GM23338 (cell line): Measurements from ENCODE around the gene CPLX3. TPM values are rescaled to one million over a fixed set of nuclear protein-coding genes. Genes with fewer than 3 reads are reported as not detected.

Experiments used
- ATAC-seq: fragments of 200-7000 bp; cut with Tn5 transposase; 3 replicates; pipeline ENCODE4 v1.9.1; 2020
- DNase-seq: peaks from one replicate; pipeline ENCODE4 v3.0.0-alpha.2; 2015; ENCODE audit warnings: low spot score
- H2AFZ ChIP-seq: fragments of 200-600 bp; sonication (generic); 2 replicates; pipeline ENCODE4 v1.8.0; 2016; ENCODE audit warnings: antibody characterized with exemption, mild to moderate bottlenecking, moderate library complexity
- H3F3A ChIP-seq: fragments of 200-600 bp; sonication (generic); replicated peaks from 2 replicates; pipeline ENCODE4 v1.8.0; 2017; ENCODE audit warnings: antibody characterized with exemption, mixed run types, low read depth
- H3K27ac ChIP-seq: fragments of 200-600 bp; sonication (generic); 2 replicates; pipeline ENCODE4 v1.6.1; 2016; ENCODE audit warnings: low read depth
- H3K27me3 ChIP-seq: fragments of 200-600 bp; sonication (generic); 2 replicates; pipeline ENCODE4 v1.8.0; 2016; ENCODE audit warnings: mild to moderate bottlenecking, mixed run types, moderate library complexity; ENCODE audit not compliant: insufficient read depth
- H3K36me3 ChIP-seq: fragments of 200-600 bp; sonication (generic); 2 replicates; pipeline ENCODE4 v1.8.0; 2016; ENCODE audit warnings: mild to moderate bottlenecking; ENCODE audit not compliant: insufficient read depth
- H3K4me1 ChIP-seq: fragments of 200-600 bp; sonication (generic); 2 replicates; pipeline ENCODE4 v1.8.0; 2016; ENCODE audit warnings: mild to moderate bottlenecking, moderate library complexity; ENCODE audit not compliant: insufficient read depth
- H3K4me2 ChIP-seq: fragments of 200-600 bp; sonication (generic); 2 replicates; pipeline ENCODE4 v1.7.1; 2017; ENCODE audit warnings: mixed run types
- H3K4me3 ChIP-seq: fragments of 200-600 bp; sonication (generic); 2 replicates; pipeline ENCODE4 v1.6.1; 2016; ENCODE audit warnings: mixed run types
- H3K79me2 ChIP-seq: fragments of 200-600 bp; sonication (generic); replicated peaks from 2 replicates; pipeline ENCODE4 v1.8.0; 2017; ENCODE audit warnings: mild to moderate bottlenecking; ENCODE audit not compliant: insufficient read depth
- H3K9me2 ChIP-seq: fragments of 200-600 bp; sonication (generic); 2 replicates; pipeline ENCODE4 v1.8.0; 2017; ENCODE audit not compliant: insufficient read depth
- H4K20me1 ChIP-seq: fragments of 200-600 bp; sonication (generic); replicated peaks from 2 replicates; pipeline ENCODE4 v1.8.0; 2017; ENCODE audit warnings: mild to moderate bottlenecking; ENCODE audit not compliant: insufficient read depth
- H3K27ac Mint-ChIP-seq: 2 replicates; pipeline ENCODE4 v1.8.0; 2020; ENCODE audit warnings: inconsistent platforms, mild to moderate bottlenecking, moderate library complexity, mixed read lengths
- H3K27me3 Mint-ChIP-seq: 3 replicates; pipeline ENCODE4 v1.8.0; 2022; ENCODE audit warnings: low read depth, mild to moderate bottlenecking, moderate library complexity, mixed read lengths, inconsistent platforms; ENCODE audit not compliant: insufficient read depth, poor library complexity
- H3K36me3 Mint-ChIP-seq: 3 replicates; pipeline ENCODE4 v1.8.0; 2021; ENCODE audit warnings: low read depth, mild to moderate bottlenecking, inconsistent platforms, moderate library complexity, mixed read lengths
- H3K4me1 Mint-ChIP-seq: 3 replicates; pipeline ENCODE4 v1.8.0; 2020; ENCODE audit warnings: mild to moderate bottlenecking, inconsistent platforms, mixed read lengths
- H3K4me3 Mint-ChIP-seq: 3 replicates; pipeline ENCODE4 v1.8.0; 2021; ENCODE audit warnings: moderate library complexity, mild to moderate bottlenecking, inconsistent platforms, mixed read lengths
- H3K9me3 Mint-ChIP-seq: 3 replicates; pipeline ENCODE4 v1.8.0; 2020; ENCODE audit warnings: moderate library complexity, mild to moderate bottlenecking, inconsistent platforms, mixed read lengths
- CREB1 ChIP-seq: fragments of 250-450 bp; sonication (Bioruptor Pico); IDR thresholded peaks from 2 replicates; pipeline ENCODE4 v1.5.0; 2020; ENCODE audit warnings: low read depth, mild to moderate bottlenecking, moderate library complexity
- JUNB ChIP-seq: IDR thresholded peaks from one replicate; pipeline ENCODE4 v1.6.1; 2016; ENCODE audit warnings: antibody characterized with exemption; ENCODE audit not compliant: unreplicated experiment
- NANOG ChIP-seq: IDR thresholded peaks from 2 replicates; pipeline ENCODE4 v1.6.1; 2016; ENCODE audit warnings: antibody characterized with exemption, borderline replicate concordance
- POLR2AphosphoS5 ChIP-seq: IDR thresholded peaks from 2 replicates; pipeline ENCODE4 v1.6.1; 2016; ENCODE audit warnings: antibody characterized with exemption, low read depth
- STAT1 ChIP-seq: IDR thresholded peaks from one replicate; pipeline ENCODE4 v1.6.1; 2016; ENCODE audit warnings: antibody characterized with exemption; ENCODE audit not compliant: unreplicated experiment
- ZNF114 ChIP-seq: fragments of 250-450 bp; sonication (Bioruptor Pico); IDR thresholded peaks from 2 replicates; pipeline ENCODE4 v1.5.0; 2020; ENCODE audit warnings: mild to moderate bottlenecking, moderate library complexity
- ZNF331 ChIP-seq: fragments of 250-450 bp; sonication (Bioruptor Pico); IDR thresholded peaks from 2 replicates; pipeline ENCODE4 v1.5.0; 2020; ENCODE audit warnings: low read depth, mild to moderate bottlenecking, moderate library complexity
- polyA plus RNA-seq: library from polyadenylated mRNA; unstranded; fragments of >200 nt; fragmentation: Nextera tagmentation; extraction: Ambion mirVana; gene quantifications from 2 replicates; pipeline ENCODE4 v1.2.1, GENCODE V29; 2016
- total RNA-seq: library from RNA; depleted of rRNA; stranded (reverse); fragments of >200 nt; shearing (Covaris generic); gene quantifications from 2 replicates; pipeline ENCODE4 v1.2.3, GENCODE V29; 2014
- TF ChIP-seq, protein P1 (sequence below): fragments of 250-450 bp; sonication (Bioruptor Pico); IDR thresholded peaks from 2 replicates; pipeline ENCODE4 v1.5.0; 2020; ENCODE audit warnings: mild to moderate bottlenecking, moderate library complexity
- TF ChIP-seq, protein P2 (sequence below), 2 experiments: fragments of 200-600 bp in 1 of 2; sonication (generic) in 1 of 2; conservative IDR thresholded peaks; 2 replicates each; pipeline versions ENCODE4 v1.5.1 to v1.6.1; 2016 to 2017; ENCODE audit warnings: antibody characterized with exemption in 2 of 2, low read depth in 2 of 2, mild to moderate bottlenecking in 2 of 2, moderate library complexity in 1 of 2

The CPLX3 gene
- total and polyA plus RNA-seq, 2 experiments from 2014 or later: 0.66 TPM; not detected in 1

GRCh38 chr15:74845581-74845980, 19.2 kb downstream of the CPLX3 start:
- ATAC-seq: no peak
- Mint-ChIP-seq H3K36me3 (peaks cover 33% of the 10 kb centered on the region), H3K4me3 (no peak overlapping the region), H3K4me1 (peaks cover 20% of the 10 kb centered on the region), H3K27me3 (peaks cover 14% of the 10 kb centered on the region), H3K27ac (no peak overlapping the region), H3K9me3 (no peaks in the 10 kb centered on the region)
- no peak overlapping the region for H3K27ac ChIP-seq
- no peaks in the 10 kb centered on the region for H4K20me1 ChIP-seq
- no peak for TF ChIP-seq NANOG
- TF ChIP-seq, protein P1, sequence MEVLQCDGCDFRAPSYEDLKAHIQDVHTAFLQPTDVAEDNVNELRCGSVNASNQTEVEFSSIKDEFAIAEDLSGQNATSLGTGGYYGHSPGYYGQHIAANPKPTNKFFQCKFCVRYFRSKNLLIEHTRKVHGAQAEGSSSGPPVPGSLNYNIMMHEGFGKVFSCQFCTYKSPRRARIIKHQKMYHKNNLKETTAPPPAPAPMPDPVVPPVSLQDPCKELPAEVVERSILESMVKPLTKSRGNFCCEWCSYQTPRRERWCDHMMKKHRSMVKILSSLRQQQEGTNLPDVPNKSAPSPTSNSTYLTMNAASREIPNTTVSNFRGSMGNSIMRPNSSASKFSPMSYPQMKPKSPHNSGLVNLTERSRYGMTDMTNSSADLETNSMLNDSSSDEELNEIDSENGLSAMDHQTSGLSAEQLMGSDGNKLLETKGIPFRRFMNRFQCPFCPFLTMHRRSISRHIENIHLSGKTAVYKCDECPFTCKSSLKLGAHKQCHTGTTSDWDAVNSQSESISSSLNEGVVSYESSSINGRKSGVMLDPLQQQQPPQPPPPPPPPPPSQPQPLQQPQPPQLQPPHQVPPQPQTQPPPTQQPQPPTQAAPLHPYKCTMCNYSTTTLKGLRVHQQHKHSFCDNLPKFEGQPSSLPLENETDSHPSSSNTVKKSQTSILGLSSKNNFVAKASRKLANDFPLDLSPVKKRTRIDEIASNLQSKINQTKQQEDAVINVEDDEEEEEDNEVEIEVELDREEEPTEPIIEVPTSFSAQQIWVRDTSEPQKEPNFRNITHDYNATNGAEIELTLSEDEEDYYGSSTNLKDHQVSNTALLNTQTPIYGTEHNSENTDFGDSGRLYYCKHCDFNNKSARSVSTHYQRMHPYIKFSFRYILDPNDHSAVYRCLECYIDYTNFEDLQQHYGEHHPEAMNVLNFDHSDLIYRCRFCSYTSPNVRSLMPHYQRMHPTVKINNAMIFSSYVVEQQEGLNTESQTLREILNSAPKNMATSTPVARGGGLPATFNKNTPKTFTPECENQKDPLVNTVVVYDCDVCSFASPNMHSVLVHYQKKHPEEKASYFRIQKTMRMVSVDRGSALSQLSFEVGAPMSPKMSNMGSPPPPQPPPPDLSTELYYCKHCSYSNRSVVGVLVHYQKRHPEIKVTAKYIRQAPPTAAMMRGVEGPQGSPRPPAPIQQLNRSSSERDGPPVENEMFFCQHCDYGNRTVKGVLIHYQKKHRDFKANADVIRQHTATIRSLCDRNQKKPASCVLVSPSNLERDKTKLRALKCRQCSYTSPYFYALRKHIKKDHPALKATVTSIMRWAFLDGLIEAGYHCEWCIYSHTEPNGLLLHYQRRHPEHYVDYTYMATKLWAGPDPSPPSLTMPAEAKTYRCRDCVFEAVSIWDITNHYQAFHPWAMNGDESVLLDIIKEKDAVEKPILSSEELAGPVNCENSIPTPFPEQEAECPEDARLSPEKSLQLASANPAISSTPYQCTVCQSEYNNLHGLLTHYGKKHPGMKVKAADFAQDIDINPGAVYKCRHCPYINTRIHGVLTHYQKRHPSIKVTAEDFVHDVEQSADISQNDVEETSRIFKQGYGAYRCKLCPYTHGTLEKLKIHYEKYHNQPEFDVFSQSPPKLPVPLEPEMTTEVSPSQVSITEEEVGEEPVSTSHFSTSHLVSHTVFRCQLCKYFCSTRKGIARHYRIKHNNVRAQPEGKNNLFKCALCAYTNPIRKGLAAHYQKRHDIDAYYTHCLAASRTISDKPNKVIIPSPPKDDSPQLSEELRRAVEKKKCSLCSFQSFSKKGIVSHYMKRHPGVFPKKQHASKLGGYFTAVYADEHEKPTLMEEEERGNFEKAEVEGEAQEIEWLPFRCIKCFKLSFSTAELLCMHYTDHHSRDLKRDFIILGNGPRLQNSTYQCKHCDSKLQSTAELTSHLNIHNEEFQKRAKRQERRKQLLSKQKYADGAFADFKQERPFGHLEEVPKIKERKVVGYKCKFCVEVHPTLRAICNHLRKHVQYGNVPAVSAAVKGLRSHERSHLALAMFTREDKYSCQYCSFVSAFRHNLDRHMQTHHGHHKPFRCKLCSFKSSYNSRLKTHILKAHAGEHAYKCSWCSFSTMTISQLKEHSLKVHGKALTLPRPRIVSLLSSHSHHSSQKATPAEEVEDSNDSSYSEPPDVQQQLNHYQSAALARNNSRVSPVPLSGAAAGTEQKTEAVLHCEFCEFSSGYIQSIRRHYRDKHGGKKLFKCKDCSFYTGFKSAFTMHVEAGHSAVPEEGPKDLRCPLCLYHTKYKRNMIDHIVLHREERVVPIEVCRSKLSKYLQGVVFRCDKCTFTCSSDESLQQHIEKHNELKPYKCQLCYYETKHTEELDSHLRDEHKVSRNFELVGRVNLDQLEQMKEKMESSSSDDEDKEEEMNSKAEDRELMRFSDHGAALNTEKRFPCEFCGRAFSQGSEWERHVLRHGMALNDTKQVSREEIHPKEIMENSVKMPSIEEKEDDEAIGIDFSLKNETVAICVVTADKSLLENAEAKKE (CRISPR knock-in tag): no peak
- no peak for TF ChIP-seq JUNB
- TF ChIP-seq ZNF331: no peak
- no peak for TF ChIP-seq CREB1 (CRISPR knock-in tag)
- TF ChIP-seq STAT1: no peak
- no peak overlapping the region for H2AFZ ChIP-seq
- no peak for DNase-seq
- no peak overlapping the region for H3K4me2 ChIP-seq
- H3K79me2 ChIP-seq: no peaks in the 10 kb centered on the region
- no peaks in the 10 kb centered on the region for H3K36me3 ChIP-seq
- no peak overlapping the region for H3K4me3 ChIP-seq
- H3K27me3 ChIP-seq: no peaks in the 10 kb centered on the region
- H3F3A ChIP-seq: 0 out of 2 replicates have a peak, but pooled peaks cover 5% of the 10 kb centered on the region
- no peaks in the 10 kb centered on the region for H3K9me2 ChIP-seq
- peaks cover 9% of the 10 kb centered on the region for H3K4me1 ChIP-seq

GRCh38 chr15:74847432-74847831, 21.0 kb downstream of the CPLX3 start:
- 0 out of 2 replicates have a peak, but pooled peaks cover 5% of the 10 kb centered on the region for H3F3A ChIP-seq
- Mint-ChIP-seq H3K27me3 (peaks cover 12% of the 10 kb centered on the region), H3K4me1 (peaks cover 3% of the 10 kb centered on the region), H3K4me3 (no peak overlapping the region), H3K9me3 (no peaks in the 10 kb centered on the region), H3K36me3 (peaks cover 26% of the 10 kb centered on the region), H3K27ac (no peak overlapping the region)
- peaks cover 9% of the 10 kb centered on the region for H3K4me1 ChIP-seq
- H3K27me3 ChIP-seq: no peaks in the 10 kb centered on the region
- ATAC-seq (no peak), DNase-seq (no peak)
- H2AFZ ChIP-seq: no peak overlapping the region
- H3K9me2 ChIP-seq: no peaks in the 10 kb centered on the region
- H4K20me1 ChIP-seq: no peaks in the 10 kb centered on the region
- no peak overlapping the region for H3K4me3 ChIP-seq
- H3K27ac ChIP-seq: no peak overlapping the region
- no peaks in the 10 kb centered on the region for H3K79me2 ChIP-seq
- H3K4me2 ChIP-seq: no peak overlapping the region
- H3K36me3 ChIP-seq: no peaks in the 10 kb centered on the region
- no peak for TF ChIP-seq ZNF331
- no peak for TF ChIP-seq CREB1 (CRISPR knock-in tag)
- TF ChIP-seq ZNF114 (CRISPR knock-in tag): no peak
- TF ChIP-seq POLR2AphosphoS5: no peak
- TF ChIP-seq, protein P2, sequence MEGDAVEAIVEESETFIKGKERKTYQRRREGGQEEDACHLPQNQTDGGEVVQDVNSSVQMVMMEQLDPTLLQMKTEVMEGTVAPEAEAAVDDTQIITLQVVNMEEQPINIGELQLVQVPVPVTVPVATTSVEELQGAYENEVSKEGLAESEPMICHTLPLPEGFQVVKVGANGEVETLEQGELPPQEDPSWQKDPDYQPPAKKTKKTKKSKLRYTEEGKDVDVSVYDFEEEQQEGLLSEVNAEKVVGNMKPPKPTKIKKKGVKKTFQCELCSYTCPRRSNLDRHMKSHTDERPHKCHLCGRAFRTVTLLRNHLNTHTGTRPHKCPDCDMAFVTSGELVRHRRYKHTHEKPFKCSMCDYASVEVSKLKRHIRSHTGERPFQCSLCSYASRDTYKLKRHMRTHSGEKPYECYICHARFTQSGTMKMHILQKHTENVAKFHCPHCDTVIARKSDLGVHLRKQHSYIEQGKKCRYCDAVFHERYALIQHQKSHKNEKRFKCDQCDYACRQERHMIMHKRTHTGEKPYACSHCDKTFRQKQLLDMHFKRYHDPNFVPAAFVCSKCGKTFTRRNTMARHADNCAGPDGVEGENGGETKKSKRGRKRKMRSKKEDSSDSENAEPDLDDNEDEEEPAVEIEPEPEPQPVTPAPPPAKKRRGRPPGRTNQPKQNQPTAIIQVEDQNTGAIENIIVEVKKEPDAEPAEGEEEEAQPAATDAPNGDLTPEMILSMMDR (conservative IDR thresholded peaks at IDR 0.05; ENCODE audit: low read depth in 2 of 2): no peak
